ENCODE results near the gene RAI1.

GRCh38 chr17:17807440-17807839, 126.2 kb downstream of the RAI1 start:
- TF ChIP-seq CTCF (IDR thresholded peaks at IDR 0.05; ENCODE audit: insufficient read depth, low read depth, low read length) (no peak), EZH2 (IDR thresholded peaks at IDR 0.05; ENCODE audit: insufficient read depth, low read length) (no peak)
